SK-N-MC (cell line): ENCODE measurements around the gene SHISA6.

Source experiments
- EZH2 ChIP-seq: fragments of 200-600 bp; sonication (generic); IDR thresholded peaks from one replicate; pipeline ENCODE4 v1.6.1; 2017; ENCODE audit warnings: antibody characterized with exemption
- FOXP2 ChIP-seq: optimal IDR thresholded peaks from 2 replicates; pipeline ENCODE3; 2011; ENCODE audit warnings: mild to moderate bottlenecking, moderate library complexity; ENCODE audit not compliant: insufficient read depth; ENCODE audit errors: extremely low read length, control extremely low read depth
- POLR2AphosphoS5 ChIP-seq: IDR thresholded peaks from 2 replicates; pipeline ENCODE4 v1.6.1; 2012; ENCODE audit warnings: mild to moderate bottlenecking, low read depth, low read length, borderline replicate concordance

DNA sequence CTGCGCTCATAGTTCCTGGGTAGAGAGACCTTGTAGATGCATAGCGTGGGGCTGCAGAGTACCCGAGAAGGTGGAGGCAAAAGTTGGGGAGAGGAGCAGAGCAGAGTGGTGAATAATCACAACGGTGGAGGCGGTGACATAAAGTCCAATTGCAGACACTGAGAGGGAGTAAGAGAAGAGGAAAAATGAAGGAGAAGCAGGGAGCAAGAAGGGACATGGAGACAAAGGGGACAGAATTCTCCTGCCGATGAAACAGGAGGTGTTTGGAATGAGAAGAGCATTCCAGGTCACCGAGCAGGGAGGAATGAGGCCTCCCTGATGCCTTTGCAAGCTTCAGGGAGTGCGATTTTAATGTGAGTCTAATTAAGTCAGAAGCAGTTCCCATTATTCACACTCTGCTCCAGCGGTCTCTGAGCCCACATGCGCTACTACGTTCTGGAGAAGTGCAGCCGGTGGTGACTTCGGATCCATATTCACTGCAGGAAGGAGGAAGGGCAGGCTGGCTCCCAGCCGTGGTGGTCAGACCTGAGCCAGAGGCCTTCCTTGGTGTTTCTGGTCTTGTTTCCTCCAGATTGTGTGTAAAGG, 249.2 kb downstream of the SHISA6 start:
- no peak for TF ChIP-seq POLR2AphosphoS5
- TF ChIP-seq EZH2, result no peak
- TF ChIP-seq FOXP2, result no peak
